ENCODE results near the gene NMD3. TPM values are rescaled to one million over a fixed set of nuclear protein-coding genes. Genes with fewer than 3 reads are reported as not detected.

NMD3 gene
- total and polyA plus RNA-seq, 9 of the 15 experiments (the other 6 are each of a cell fraction or from before 2014, with no cell fraction given): 63.5 to 178 (median 111) TPM

DNA sequence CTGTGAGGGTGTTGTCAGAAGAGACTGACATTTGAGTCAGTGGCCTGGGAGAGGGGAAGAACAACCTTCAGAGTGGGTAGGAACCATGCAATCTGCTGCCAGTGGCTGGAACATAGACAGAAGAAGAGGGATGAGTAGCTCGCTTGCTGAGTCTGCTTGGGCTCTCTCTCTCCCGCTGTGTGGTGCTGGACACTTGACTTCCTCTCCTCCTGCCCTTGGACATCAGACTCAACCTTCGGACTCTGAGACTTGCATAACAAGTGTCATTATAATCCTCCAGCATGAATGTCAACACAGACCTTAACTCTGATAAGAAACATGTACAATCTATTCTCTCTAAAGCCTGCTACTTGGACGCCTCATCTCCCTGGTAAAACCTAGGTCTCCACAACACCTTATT lies 5.9 kb upstream of the NMD3 start (continued):
- TF ChIP-seq ETS2 (tag; IDR thresholded peaks at IDR 0.05; ENCODE audit: borderline replicate concordance, poor library complexity, severe bottlenecking) (no peak), ZFP30 (CRISPR knock-in tag; IDR thresholded peaks at IDR 0.05; ENCODE audit: borderline replicate concordance) (no peak), CC2D1A (IDR thresholded peaks at IDR 0.05) (no peak), NCOA2 (IDR thresholded peaks at IDR 0.05; ENCODE audit: partially characterized antibody in 2 of 2) (no peak), NR2C2 (CRISPR knock-in tag; IDR thresholded peaks at IDR 0.05) (no peak), NR2C2 (tag; IDR thresholded peaks at IDR 0.05) (peak; percentile 80), CTBP1 (IDR thresholded peaks at IDR 0.05; ENCODE audit: borderline replicate concordance) (0 out of 2 replicates have a peak, but pooled peaks have one; percentile 28), MEIS2 (IDR thresholded peaks at IDR 0.05; ENCODE audit: partially characterized antibody) (no peak), ESRRA (IDR thresholded peaks at IDR 0.05; ENCODE audit: borderline replicate concordance, low read depth) (peak; percentile 64; the same call in 1 of the 2 replicates), BRD9 (IDR thresholded peaks at IDR 0.05; ENCODE audit: low read depth, partially characterized antibody) (no peak), MTA3 (IDR thresholded peaks at IDR 0.05; ENCODE audit: borderline replicate concordance) (no peak), ARID1B (IDR thresholded peaks at IDR 0.05) (peak; percentile 12; the same call in 1 of the 2 replicates), ARNT (IDR thresholded peaks at IDR 0.05) (no peak), ASH1L (IDR thresholded peaks at IDR 0.05; ENCODE audit: borderline replicate concordance, low read depth, partially characterized antibody) (no peak), FOXJ2 (tag; IDR thresholded peaks at IDR 0.05) (no peak)
- TF ChIP-seq, protein P1, sequence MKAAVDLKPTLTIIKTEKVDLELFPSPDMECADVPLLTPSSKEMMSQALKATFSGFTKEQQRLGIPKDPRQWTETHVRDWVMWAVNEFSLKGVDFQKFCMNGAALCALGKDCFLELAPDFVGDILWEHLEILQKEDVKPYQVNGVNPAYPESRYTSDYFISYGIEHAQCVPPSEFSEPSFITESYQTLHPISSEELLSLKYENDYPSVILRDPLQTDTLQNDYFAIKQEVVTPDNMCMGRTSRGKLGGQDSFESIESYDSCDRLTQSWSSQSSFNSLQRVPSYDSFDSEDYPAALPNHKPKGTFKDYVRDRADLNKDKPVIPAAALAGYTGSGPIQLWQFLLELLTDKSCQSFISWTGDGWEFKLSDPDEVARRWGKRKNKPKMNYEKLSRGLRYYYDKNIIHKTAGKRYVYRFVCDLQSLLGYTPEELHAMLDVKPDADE (conservative IDR thresholded peaks at IDR 0.05; ENCODE audit: control insufficient read depth, low read depth, low read length): no peak
- TF ChIP-seq, protein P2, sequence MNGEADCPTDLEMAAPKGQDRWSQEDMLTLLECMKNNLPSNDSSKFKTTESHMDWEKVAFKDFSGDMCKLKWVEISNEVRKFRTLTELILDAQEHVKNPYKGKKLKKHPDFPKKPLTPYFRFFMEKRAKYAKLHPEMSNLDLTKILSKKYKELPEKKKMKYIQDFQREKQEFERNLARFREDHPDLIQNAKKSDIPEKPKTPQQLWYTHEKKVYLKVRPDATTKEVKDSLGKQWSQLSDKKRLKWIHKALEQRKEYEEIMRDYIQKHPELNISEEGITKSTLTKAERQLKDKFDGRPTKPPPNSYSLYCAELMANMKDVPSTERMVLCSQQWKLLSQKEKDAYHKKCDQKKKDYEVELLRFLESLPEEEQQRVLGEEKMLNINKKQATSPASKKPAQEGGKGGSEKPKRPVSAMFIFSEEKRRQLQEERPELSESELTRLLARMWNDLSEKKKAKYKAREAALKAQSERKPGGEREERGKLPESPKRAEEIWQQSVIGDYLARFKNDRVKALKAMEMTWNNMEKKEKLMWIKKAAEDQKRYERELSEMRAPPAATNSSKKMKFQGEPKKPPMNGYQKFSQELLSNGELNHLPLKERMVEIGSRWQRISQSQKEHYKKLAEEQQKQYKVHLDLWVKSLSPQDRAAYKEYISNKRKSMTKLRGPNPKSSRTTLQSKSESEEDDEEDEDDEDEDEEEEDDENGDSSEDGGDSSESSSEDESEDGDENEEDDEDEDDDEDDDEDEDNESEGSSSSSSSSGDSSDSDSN (IDR thresholded peaks at IDR 0.05; ENCODE audit: borderline replicate concordance in 1 of 2, low read depth in 2 of 2, low read length in 2 of 2): no peak
- TF ChIP-seq, protein P3, sequence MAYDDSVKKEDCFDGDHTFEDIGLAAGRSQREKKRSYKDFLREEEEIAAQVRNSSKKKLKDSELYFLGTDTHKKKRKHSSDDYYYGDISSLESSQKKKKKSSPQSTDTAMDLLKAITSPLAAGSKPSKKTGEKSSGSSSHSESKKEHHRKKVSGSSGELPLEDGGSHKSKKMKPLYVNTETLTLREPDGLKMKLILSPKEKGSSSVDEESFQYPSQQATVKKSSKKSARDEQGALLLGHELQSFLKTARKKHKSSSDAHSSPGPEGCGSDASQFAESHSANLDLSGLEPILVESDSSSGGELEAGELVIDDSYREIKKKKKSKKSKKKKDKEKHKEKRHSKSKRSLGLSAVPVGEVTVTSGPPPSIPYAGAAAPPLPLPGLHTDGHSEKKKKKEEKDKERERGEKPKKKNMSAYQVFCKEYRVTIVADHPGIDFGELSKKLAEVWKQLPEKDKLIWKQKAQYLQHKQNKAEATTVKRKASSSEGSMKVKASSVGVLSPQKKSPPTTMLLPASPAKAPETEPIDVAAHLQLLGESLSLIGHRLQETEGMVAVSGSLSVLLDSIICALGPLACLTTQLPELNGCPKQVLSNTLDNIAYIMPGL (CRISPR knock-in tag; IDR thresholded peaks at IDR 0.05): no peak
- TF ChIP-seq, protein P4, sequence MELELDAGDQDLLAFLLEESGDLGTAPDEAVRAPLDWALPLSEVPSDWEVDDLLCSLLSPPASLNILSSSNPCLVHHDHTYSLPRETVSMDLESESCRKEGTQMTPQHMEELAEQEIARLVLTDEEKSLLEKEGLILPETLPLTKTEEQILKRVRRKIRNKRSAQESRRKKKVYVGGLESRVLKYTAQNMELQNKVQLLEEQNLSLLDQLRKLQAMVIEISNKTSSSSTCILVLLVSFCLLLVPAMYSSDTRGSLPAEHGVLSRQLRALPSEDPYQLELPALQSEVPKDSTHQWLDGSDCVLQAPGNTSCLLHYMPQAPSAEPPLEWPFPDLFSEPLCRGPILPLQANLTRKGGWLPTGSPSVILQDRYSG (tag; conservative IDR thresholded peaks at IDR 0.05; ENCODE audit: low read depth): no peak
- TF ChIP-seq, protein P5, sequence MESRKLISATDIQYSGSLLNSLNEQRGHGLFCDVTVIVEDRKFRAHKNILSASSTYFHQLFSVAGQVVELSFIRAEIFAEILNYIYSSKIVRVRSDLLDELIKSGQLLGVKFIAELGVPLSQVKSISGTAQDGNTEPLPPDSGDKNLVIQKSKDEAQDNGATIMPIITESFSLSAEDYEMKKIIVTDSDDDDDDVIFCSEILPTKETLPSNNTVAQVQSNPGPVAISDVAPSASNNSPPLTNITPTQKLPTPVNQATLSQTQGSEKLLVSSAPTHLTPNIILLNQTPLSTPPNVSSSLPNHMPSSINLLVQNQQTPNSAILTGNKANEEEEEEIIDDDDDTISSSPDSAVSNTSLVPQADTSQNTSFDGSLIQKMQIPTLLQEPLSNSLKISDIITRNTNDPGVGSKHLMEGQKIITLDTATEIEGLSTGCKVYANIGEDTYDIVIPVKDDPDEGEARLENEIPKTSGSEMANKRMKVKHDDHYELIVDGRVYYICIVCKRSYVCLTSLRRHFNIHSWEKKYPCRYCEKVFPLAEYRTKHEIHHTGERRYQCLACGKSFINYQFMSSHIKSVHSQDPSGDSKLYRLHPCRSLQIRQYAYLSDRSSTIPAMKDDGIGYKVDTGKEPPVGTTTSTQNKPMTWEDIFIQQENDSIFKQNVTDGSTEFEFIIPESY (CRISPR knock-in tag; IDR thresholded peaks at IDR 0.05): no peak
